Epithelial cell of proximal tubule (primary cell): ENCODE measurements around the gene TRABD2B. TPM values are rescaled to one million over a fixed set of nuclear protein-coding genes. Genes with fewer than 3 reads are reported as not detected.

Source experiments
- DNase-seq: peaks from one replicate; pipeline ENCODE4 v3.0.0-alpha.2; 2011; ENCODE audit warnings: low read depth
- H3K4me3 ChIP-seq: 2 replicates; pipeline ENCODE4 v1.5.1; 2011; ENCODE audit warnings: low read depth, mild to moderate bottlenecking, low read length
- total RNA-seq: library from RNA; depleted of rRNA; stranded (reverse); fragments of >200 nt; gene quantifications from 2 replicates; pipeline ENCODE4 v1.2.3, GENCODE V29; 2015
- TF ChIP-seq, protein P1 (sequence below): conservative IDR thresholded peaks from 2 replicates; pipeline ENCODE4 v1.5.1; 2012; ENCODE audit warnings: low read depth, mild to moderate bottlenecking, low read length

Gene TRABD2B
- total RNA-seq, 1 donor from 2014 or later, result 0.46 TPM

- TF ChIP-seq, protein P1, sequence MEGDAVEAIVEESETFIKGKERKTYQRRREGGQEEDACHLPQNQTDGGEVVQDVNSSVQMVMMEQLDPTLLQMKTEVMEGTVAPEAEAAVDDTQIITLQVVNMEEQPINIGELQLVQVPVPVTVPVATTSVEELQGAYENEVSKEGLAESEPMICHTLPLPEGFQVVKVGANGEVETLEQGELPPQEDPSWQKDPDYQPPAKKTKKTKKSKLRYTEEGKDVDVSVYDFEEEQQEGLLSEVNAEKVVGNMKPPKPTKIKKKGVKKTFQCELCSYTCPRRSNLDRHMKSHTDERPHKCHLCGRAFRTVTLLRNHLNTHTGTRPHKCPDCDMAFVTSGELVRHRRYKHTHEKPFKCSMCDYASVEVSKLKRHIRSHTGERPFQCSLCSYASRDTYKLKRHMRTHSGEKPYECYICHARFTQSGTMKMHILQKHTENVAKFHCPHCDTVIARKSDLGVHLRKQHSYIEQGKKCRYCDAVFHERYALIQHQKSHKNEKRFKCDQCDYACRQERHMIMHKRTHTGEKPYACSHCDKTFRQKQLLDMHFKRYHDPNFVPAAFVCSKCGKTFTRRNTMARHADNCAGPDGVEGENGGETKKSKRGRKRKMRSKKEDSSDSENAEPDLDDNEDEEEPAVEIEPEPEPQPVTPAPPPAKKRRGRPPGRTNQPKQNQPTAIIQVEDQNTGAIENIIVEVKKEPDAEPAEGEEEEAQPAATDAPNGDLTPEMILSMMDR, result peak; percentile 27
- DNase-seq, result no peak
Observed at GRCh38 chr1:47781171-47781959, 215.8 kb downstream of the TRABD2B start.

DNA sequence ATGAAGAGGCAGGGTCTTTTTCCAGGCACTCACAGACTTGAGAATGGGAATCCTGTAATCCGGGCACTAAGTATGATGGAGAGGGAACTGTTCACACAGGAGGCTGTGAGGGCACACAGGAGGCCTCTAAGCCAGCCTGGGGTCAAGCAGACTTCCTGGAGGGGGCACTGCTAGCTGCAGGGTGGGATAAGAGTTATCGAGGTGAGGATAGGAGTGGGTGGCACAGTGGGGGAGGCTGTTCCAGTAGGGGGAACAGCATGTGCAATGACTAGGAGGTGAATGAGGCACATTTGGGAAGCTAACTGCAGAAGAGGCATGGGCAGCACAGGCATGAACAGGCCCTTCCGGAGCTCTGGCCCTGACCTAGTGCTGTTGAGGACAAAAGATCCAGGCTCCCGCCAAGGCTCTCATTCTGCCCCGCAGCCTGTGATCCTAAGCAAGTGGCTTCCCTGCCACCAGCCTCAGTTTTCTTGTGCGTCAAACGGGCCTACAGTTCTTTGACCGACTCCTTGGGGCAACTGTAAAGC lies 216.7 kb downstream of the TRABD2B start:
- no peak for DNase-seq
- TF ChIP-seq, protein P1, result peak; percentile 28
- H3K4me3 ChIP-seq, result no peak overlapping the region

More at GRCh38 chr1:47781171-47781959, 215.8 kb downstream of the TRABD2B start:
- H3K4me3 ChIP-seq, result no peak overlapping the region

- TF ChIP-seq, protein P1, result no peak
- H3K4me3 ChIP-seq, result no peak overlapping the region
- no peak for DNase-seq
Observed at GRCh38 chr1:47779613-47780012, 217.6 kb downstream of the TRABD2B start.

- no peak for DNase-seq
- TF ChIP-seq, protein P1, result no peak
- no peak overlapping the region for H3K4me3 ChIP-seq
Observed at GRCh38 chr1:47778280-47778679, 218.9 kb downstream of the TRABD2B start.

DNA sequence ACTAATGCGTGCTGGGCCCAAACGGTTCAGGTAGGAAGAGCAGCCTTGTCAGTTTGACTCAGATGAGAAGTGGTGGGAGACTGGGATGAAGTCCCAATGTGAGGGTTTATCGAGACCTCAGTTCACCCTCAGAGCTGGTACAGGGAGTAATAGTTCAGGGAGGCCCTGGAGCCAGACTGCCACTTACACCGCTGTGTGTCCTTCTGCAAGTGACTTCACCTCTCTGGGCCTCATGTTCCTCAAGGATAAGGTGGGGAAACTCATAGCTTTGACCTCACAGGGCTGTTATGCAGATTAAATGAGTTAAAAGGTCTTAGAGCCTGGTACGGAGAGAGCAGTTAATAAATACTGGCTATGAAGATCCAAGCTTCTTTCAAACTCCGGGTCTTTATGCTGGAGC lies 219.9 kb downstream of the TRABD2B start:
- no peak for DNase-seq
- TF ChIP-seq, protein P1, result no peak
- H3K4me3 ChIP-seq, result no peak overlapping the region

DNA sequence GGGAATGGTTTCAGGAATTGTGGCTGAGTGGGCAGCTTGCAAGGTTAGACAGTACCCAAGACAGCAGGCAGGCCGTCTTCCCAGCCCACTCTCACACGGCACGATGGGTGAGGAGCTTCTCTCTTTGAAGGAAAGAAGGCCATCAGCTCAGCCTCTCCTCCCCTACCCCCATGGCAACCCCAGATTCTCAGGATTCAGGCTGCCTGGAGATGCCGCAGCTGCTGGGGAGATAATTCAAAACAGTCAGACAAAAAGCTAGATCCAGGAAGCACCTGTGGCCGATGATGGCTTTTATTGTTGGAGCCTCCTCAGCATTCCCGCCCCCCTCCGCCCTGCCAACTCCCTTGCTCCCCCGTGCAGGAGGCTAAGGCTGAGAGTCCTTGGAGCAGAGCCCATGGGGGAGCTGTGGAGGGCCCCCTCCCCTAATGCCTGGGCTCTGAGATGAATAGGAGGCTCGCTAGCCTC lies 220.5 kb downstream of the TRABD2B start:
- TF ChIP-seq, protein P1, result no peak
- H3K4me3 ChIP-seq, result no peak overlapping the region
- DNase-seq, result no peak
